NOMO-1 (cell line): ENCODE measurements around the gene SYPL2.
"Not testable (repeated sequence)": the region's sequence is repeated elsewhere in the genome, so short reads cannot be mapped to it uniquely, and the experiment has no call there.

Experiments
- DNase-seq, 2 experiments: peaks; one replicate each; lab custom pipeline; 2025; ENCODE audit not compliant: unreplicated experiment in 2 of 2; lab: John Stamatoyannopoulos, UW

The SYPL2 gene

DNA sequence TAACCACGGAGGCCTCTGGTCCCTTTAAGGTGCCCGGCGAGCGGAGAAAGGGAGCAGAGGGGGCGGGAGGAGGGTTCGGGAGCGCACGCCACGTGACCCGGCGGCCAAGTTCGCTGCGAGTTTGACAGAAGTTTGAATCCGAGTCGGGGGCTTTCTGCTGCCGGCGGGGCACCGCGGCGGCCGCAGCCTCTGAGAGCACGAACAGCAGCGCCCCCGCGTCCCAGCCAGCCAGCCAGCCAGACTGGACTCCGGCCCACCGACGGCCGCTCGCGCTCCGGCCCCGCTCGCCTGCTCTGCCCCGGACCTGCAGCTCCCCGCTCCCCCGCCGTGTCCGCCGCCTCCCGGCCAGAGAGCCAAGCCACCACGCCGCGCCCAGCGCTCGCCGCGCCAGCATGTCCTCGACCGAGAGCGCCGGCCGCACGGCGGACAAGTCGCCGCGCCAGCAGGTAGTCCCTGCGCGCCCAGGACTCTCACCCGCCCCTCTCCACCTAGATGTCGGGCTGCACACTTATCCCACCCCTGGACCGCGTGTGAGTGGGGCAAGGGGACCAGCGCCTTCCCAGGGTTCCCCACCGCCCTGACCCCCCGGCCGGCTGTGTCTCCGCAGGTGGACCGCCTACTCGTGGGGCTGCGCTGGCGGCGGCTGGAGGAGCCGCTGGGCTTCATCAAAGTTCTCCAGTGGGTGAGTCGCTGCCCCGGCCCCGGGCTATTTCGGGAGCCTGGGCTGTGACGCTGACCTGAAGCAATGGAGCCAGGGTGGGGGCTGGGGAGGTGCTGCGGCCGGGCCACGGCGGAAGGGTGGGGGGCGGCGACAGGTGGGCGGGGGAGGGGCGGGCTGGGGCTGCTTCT, at the start of gene SYPL2:
TSS of gene SYPL2 (plus strand) at position 95 of the 849 bp plus-strand sequence. CDS start at position 393, 298 bp downstream.
- DNase-seq, result no peak

GRCh38 chr1:109423498-109423897, 42.8 kb upstream of the SYPL2 start:
- DNase-seq, result no peak

DNA sequence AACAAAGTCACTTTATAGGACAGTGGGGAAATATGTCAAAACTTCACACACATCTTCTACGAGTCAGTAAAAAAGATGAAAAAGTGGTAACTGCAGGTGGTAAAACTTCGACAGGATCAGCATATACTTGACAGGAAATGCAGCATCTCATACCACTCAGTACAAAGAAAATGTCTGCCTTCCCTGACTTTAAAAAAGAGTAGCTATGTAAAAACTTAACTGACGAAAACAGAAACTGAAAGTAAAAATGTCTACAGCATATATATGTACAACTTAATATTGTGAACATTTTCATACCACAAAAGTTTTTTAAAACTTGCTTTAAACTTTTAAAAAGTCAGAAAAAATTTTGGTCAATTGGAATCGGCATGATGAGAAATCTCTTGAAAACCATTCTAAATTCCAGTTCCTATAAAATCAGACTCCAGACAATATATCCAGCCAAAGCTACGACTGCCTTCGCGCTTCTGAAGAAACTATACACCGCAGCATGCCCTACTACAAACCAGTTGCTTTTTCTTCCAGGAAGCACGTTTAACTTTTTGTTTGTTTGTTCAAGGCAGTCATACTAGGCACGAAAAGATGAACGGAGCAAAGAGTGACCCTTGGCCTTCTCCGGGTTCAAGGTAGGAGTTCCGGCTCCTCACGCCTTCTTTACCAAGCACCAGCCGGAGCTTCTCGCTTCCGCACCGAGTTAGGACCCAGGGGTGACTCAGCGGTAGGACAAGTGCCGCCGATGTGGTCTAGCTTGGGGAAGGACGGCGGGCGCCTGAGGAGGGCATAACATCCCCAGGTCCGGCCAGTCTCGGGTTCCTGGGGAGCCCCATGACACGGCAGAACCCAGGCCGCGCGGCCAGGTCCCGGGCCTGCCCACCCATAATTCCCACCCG, 40.7 kb upstream of the SYPL2 start:
- peak; percentile 68 to 70 for DNase-seq

DNA sequence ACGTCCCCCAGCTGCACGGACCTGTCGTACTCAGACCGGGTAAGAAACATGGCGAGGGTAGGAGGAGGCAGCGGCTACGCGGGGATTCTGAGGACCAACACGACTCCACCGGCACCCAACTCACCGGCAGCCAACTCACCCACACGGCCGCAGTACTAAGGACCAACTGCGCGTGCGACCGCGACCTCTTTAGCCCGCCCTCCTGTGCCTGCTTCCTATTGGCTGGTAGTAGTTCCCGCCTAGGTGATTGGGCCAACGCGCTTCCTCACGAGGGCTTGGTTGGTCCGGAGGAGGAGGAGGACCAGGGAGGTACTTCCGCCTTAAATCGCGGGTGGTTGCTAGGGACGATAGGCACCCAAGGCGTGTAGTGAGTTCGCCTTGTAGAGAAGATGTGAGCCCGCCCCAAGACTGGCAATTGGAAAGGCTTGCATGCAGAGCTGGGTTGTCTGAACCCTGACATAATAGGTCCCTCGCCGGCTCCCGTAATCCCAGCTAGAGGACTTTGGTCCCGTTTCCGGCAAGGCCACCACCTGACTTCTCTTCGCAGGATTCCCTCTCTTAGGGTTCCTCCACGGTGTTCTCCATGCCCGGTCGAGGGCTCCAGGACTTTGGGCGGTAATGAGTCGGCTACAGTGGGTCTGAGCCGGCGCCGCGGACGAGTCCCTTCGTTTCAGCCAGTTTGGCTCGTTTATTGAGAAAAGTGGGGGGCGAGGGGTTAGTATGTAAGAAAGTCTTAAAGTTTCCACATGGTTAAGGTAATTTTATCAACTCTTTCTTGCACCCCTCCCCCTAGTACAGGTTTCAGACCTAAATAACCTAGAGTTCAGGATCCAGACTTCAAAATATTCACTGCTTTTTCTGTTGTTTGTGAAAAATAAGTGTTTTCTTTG, 39.8 kb upstream of the SYPL2 start, which contains the start of gene PSMA5:
TSS of gene PSMA5 (minus strand) at position 168 of the 890 bp plus-strand sequence. CDS start at position 50, 118 bp downstream.
- peak; percentile 99 for DNase-seq

- no peak for DNase-seq
Observed at GRCh38 chr1:109427171-109427467, 39.2 kb upstream of the SYPL2 start.

GRCh38 chr1:109432336-109432735, 34.0 kb upstream of the SYPL2 start:
- DNase-seq, result no peak

DNA sequence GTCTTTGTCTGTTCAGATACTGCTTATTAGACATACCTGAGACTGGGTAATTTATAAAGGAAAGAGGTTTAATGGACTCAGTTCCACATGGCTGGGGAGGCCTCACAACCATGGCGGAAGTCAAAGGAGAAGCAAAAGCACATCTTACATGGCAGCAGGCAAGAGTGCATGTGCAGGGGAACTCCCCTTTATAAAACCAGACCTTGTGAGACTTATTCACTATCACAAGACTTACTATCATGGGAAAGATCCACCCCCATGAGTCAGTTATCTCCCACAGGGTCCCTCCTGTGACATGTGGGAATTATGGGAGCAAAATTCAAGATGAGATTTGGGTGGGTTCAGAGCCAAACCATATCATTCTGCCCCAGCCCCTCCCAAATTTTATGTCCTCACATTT, 33.0 kb upstream of the SYPL2 start:
- DNase-seq, result no peak

- no peak for DNase-seq
Observed at GRCh38 chr1:109434484-109434883, 31.9 kb upstream of the SYPL2 start.

DNA sequence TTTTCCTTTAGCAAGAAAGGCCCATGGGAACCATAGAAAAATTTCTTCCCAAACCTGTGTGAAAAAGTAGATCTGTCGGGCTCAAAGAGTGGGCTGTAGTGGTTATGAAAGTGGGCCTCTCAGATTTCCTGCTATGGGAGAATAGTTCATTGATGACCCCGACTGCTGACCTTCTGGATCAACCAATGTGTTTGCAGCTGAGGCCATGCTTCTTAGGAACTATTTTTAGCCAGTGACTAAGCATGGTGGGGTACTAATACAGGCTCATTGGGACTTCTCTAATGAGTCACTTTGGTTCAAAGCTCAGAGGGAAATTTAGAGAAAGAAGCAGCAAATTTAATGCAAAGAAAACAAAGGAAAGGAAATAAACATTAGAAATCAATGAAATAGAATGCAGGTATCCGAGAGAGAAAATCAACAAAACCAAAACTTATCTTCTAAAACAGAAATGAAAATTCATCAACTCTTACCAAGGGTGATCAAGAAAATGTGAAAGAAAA, 27.5 kb upstream of the SYPL2 start:
- peak; percentile 17 to 57 for DNase-seq

DNA sequence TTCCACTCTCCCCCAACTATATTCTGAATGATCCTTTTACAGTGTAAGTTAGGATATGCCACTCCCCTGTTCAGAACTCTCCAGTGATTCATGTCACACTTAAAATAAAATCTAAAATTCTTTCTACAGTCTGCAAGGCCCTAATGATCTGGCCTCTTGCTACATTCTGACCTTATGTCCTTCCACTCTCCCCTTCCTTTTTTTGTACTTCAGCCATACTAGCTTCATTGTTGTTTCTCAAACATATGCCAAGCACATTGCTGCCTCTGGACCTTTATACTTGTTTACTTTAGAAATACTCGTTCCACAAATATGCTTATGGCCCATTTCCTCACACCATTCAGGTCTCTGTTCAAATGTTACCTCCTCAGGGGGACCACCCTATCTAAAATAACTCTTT, 25.3 kb upstream of the SYPL2 start:
- DNase-seq, result no peak

GRCh38 chr1:109443476-109443875, 22.9 kb upstream of the SYPL2 start:
- no peak for DNase-seq

- no peak for DNase-seq
Observed at GRCh38 chr1:109444346-109444745, 22.0 kb upstream of the SYPL2 start.

DNA sequence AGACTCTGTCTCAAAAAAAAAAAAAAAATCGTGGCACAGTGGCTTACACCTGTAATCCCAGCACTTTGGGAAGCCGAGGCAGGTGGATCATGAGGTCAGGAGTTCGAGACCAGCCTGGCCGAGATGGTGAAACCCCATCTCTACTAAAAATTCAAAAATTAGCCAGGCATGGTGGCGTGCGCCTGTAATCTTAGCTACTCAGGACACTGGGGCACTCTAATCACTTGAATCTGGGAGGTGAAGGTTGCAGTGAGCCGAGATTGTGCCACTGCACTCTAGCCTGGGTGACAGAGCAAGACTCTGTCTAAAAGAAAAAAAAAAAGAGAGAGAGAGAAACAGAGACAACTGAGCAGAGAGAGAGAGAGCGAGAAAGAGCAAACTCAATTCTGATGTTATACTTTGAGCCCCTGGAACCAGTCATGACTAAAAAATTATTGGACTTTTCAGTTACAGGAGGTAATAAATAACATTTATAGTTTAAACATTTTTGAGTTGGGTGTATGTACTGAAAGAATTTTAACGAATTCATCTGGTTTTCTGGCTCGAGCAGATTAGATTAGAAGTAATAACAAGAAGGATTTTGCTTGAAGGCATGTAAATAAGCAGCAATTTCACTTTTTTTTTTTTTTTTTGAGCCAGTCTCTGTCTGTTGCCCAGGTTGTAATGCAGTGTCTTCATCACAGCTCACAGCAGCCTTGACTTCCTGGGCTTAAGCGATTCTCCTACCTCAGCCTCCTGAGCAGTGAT, 20.2 kb upstream of the SYPL2 start:
- not testable (repeated sequence) for DNase-seq

DNA sequence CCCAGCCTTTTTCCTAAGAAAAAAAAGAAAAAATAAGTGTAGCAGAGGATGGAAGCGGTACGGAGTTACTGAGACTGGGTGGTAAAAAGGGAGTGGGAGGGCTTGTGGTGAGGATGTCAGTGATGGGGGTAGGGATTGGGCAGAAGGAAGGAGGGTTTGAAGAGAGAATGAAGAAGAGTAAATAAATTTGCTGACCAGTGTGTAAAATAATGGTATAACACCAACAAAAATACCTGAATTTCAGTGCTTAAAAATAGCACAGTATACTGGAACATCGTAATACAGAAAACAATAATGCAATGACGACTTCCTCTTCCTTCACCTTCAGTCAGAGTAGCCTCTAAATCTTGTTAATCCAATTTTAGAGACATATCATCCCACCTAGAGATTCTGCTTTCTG, 18.8 kb upstream of the SYPL2 start:
- no peak for DNase-seq

- DNase-seq, result no peak
Observed at GRCh38 chr1:109454497-109455133, 11.7 kb upstream of the SYPL2 start.

GRCh38 chr1:109457819-109458218, 8.5 kb upstream of the SYPL2 start:
- no peak for DNase-seq

DNA sequence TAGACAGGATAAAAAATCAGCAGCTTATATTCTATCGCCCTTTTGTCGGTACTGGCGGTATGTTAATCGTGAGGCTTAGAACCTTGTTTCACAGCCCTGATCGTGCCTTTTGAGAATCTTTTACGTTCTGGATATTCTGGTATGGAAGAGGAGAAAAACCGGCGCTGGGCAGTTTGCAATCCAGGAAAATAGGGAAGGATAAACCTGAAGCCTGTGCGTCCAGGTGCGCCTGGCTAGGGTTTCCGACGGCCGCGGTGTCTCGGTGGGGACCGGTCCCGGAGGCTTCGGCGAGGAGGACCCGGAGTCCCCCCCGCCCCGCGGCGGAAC, 258 bp upstream of the SYPL2 start:
- no peak for DNase-seq

DNA sequence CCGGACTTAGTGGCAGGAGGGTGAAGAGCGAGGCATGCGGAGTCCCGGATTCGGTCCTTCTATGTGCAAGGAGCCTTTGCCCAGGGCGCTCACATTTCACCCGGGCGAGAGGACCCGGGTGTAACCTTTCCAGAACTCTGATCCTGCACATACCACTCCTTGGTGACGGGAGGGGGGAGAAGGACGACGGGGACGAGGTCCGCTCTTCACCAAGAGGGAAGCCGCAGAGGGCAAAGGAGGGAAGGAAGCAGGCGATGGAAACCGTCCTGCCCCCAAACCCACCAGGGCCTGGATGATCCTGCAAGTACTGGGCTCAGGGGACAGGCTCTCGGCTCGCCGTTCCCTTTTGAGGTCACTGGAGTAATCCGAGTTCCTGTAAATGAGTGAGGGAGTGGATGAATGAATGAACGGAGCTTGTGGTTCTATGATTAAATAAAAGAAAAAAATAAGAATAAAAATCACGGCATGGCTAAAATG, 993 bp downstream of the SYPL2 start:
- DNase-seq, result no peak

GRCh38 chr1:109468061-109468460, 1.7 kb downstream of the SYPL2 start:
- DNase-seq, result no peak
